Measurements from ENCODE around the gene C3.
"Not testable (repeated sequence)": the region's sequence is repeated elsewhere in the genome, so short reads cannot be mapped to it uniquely, and the experiment has no call there.

Gene C3

GRCh38 chr19:6713773-6714692 is 6.4 kb downstream of the C3 start:
- DNase-seq (ENCODE audit: low spot score), result no peak

- no peak for DNase-seq (ENCODE audit: low spot score)
Observed at GRCh38 chr19:6712692-6713670, 7.5 kb downstream of the C3 start.

GRCh38 chr19:6712231-6712630 is 8.2 kb downstream of the C3 start:
- no peak for DNase-seq (ENCODE audit: low spot score)

DNA sequence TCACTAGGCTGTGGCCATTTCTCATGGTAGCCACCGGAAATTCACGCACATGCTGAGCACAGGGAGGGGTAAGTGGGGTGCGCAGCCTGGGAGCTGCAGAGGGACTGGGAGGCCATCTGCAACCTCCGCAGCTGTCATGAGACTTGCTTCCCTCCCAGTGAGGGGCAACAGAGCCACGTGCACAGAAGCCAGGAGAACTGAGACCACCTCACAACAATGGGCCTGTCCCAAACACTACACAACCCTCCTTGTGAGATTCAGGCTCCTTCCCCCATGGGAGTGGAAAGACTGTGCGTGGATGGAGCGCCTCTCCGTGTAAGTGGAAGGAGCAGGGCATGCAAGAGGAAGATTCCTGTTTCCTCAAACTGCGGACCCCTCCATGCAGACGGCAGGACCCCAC is 8.8 kb downstream of the C3 start:
- no peak for DNase-seq (ENCODE audit: low spot score)

- DNase-seq (ENCODE audit: low spot score), result no peak
Observed at GRCh38 chr19:6711078-6711361, 9.4 kb downstream of the C3 start.

DNA sequence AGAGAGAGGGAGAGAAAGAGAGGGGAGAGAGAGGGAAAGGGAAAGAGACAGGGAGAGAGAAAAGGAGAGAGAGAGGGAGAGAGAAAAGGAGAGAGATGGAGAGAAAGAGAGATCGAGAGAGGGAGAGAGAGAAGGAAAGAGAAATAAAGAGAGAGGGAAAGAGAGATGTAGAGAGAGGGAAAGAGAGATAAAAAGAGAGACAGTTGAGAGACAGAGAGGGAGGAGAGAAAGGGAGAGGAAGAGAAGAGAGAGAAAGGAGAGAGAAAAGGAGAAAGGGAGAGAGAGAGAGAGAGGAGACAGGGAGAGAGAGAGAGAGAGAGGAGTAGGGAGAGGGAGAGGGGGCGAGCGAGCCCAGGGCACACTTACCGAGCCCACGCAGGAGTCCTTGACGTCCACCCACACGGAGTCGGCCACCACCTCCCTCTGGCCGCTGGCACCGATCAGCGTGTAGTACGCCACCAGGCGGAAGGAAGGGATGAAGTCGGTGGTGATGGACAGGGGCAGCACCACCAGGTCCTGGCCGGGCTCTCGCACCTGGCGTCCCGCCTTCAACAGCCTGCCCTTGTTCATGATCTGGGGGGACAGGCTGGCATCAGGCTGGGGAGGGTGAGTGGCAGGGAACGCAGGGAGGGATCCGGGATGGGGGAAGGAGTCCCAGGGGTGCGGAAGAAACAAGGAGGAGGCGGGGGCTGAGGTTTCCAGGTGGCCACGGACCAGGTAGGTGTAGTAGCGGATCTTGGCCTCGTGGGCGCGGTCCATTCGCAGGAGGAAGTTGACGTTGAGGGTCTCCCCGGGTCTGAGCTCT is 10.0 kb downstream of the C3 start:
- DNase-seq (ENCODE audit: low spot score), result no peak

GRCh38 chr19:6709549-6709948 is 10.9 kb downstream of the C3 start:
- DNase-seq (ENCODE audit: low spot score), result no peak

DNA sequence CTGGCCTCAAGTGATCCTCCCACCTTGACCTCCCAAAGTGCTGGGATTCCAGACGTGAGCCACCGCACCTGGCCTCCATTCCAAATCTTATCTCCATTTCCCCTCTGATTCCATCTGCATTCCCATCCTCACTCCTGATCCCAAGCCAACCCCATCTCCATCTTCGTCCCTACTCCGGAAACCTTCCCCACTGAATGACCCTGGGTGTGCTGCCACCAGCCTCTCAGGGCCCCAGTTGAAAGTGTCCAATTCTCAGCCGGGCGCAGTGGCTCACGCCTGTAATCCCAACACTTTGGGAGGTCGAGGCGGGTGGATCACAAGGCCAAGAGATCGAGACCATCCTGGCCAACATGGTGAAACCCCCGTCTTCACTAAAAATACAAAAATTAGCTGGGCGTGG is 11.5 kb downstream of the C3 start:
- DNase-seq (ENCODE audit: low spot score), result not testable (repeated sequence)

DNA sequence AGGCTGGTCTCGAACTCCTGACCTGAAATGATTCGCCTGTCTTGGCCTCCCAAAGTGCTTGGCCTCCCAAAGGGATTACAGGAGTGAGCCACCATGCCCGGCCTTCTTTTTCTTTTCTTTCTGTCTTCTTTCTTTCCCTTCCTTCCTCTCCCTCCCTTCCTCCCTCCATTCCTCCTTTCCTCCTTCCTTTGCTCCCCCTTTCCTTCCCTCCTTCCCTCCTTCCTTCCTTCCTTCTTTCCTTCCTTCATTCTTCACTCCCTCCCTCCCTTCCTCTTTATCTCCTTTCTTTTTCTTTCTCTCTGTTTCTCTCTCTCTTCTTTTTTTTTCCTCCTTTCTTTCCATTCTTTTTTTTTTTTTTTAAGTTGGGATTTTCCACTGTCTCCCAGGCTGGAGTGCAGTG is 12.1 kb downstream of the C3 start:
- no peak for DNase-seq (ENCODE audit: low spot score)

DNA sequence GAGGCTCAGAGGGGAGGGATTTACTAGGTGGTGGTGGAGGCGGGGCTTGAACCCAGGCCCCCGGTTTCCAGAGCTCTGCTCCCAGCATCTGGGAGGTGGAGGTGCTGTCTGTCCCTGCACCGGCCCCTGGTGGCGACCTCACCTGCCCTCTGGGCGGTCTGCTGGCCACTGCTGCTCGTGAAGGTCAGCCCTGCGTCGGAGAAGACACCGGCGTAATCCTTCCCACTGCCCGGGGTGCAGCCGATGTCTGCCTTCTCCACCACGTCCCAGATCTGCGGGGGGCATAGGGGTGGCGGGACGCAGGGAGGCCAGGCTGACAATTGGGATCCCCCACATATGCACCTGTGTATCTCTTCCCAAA is 12.8 kb downstream of the C3 start:
- no peak for DNase-seq (ENCODE audit: low spot score)

- DNase-seq (ENCODE audit: low spot score), result no peak
Observed at GRCh38 chr19:6707011-6707657, 13.3 kb downstream of the C3 start.

- DNase-seq (ENCODE audit: low spot score), result no peak
Observed at GRCh38 chr19:6706633-6706958, 13.9 kb downstream of the C3 start.

DNA sequence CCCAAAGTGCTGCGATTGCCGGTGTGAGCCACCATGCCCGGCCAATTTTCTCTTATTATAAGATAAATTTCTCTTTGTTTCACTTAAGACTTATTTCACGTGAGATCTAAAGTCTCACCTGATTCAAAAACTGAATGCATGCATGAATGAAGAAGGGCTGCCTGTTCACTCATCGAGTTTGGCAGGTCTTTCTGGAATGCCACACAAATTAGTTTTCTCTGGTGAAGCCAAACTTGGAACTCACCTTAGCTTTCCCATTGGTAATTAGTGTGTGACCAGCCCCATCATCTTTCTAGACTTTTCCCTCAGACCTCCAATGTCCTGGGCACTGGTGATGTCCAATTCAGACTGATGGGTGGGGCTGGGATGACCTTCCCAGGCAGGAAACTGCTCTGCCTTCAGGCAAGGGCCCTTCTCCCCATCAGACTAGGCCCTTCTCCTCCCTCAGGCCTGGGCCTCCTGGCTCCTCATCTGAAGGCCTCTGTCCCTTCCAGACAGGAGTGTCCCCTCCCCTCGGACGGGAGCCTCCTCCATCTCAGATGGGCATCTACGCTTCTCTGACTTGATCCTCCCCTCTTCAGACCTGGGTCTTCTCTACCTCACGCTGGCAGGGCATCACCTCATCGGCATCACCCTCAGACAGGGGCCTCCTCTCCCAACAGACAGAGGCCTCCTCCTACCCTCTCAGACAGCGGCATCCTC is 14.4 kb downstream of the C3 start:
- DNase-seq (ENCODE audit: low spot score), result no peak

DNA sequence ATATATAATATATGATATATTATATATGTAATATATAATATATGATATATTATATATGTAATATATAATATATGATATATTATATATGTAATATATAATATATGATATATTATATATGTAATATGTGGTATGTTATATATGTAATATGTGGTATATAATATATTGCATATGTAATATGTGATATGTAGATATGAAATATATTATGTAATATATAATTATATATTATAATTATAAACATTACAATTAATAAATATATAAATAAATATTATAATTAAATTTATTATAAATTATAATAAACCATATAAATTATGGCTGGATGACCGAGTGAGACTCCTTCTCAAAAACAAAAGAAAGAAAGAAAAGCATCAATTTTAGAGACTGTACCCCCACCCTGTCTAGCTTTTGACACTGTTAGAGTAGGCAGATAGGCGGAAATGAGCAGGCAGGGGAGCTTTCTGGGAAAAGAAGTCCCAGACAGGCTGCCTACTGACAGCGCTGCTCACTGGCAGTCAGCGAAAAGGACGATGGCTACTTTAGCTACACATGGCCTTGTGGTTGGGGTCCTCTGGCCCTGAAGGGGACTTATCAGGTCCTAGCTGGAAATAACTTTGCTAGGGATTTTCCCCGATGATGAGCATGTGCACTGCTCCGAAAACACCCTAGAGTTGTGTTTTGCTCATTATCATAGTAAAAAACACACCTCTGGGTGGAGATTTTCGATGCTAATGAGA is 19.7 kb downstream of the C3 start:
- no peak for DNase-seq (ENCODE audit: low spot score)

DNA sequence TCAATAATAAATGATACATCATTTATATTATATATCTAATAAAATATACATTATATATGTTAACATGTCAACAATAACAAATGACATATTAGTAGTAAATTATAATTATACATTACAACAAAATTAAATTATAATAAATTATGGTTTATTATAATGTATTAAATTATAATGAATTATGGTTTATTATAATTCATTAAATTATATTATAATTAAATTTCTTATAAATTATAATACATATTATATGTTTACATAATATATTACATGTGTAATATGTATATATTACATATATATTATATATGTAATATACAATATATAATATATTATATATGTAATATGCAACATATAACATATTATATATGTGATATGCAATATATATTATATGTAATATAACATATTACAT is 20.5 kb downstream of the C3 start:
- DNase-seq (ENCODE audit: low spot score), result no peak

DNA sequence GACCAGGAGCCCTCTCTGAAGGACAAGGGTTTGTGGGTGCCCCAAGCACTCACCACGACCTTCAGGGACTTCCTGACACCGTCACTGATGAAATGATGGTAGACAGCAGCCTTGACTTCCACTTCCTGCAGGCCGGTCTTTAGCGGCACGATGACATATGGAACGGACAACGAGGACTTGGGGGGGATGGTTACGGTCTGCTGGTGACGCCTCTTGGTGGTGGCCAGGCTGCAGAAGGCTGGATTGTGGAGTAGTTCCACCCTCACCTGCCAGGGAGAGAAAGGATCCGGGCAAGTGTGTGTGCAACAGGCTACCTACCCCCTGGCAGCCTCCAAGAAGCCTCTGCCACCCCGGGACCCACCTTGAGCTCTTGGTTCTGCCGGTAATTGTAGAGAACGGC is 23.2 kb downstream of the C3 start:
- DNase-seq (ENCODE audit: low spot score), result no peak

DNA sequence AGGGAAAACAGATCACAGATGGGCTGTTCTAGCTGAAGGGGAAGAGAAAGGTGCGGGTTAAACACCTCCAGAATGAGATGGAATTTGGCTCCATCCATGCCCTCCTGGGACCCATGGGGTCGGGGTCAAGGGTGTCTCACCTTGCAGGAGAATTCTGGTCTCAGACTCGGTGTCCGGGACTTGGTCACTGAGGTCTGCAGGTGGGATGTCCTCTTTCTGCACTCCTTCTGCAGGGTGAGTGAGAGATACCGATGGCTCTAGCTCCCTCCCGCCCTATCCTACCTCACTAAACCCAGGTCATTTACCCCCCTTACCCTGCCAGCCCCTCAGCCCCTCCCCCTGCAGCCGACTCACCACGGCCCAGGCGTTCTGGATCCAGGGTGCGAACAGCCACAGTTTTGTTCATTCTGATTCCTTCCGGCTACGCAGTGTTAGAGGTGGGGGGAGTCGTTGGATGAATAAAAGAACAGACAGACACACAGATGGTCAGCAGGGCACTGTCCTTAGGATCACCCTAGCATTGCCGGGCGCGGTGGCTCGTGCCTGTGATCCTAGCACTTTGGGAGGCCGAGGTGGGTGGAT is 24.1 kb downstream of the C3 start:
- no peak for DNase-seq (ENCODE audit: low spot score)

DNA sequence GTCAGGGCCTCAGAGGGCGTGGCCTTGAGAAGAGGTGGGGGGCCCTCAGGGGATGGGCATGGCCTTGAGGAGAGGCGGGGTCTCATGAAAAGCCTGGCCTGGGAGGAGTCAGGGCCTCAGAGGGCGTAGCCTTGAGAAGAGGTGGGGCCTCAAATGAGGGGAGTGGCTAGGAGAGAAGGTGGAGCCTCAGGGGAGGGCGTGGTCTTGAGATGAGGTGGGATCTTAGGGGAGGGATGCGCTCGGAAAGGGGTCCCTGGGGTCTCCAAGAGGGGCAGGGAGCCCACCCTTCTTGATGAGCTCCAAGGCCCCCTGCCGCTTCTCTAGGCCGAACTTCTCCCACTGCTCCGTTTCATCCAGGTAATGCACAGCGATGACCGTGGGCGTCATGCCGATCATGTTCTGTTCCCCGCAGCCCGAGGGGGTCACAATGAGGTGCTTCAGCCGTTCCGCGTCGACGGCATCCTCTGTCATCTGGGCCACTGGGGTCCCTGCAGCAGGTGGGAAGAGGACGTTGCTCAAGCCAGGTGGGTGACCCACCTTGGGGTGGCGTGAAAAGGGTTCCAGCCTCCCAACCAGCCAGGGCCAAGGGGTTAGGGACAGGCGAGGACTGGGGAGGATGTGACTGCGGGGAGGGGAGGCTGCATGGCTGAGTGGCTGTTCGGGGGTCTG is 26.2 kb downstream of the C3 start:
- no peak for DNase-seq (ENCODE audit: low spot score)

DNA sequence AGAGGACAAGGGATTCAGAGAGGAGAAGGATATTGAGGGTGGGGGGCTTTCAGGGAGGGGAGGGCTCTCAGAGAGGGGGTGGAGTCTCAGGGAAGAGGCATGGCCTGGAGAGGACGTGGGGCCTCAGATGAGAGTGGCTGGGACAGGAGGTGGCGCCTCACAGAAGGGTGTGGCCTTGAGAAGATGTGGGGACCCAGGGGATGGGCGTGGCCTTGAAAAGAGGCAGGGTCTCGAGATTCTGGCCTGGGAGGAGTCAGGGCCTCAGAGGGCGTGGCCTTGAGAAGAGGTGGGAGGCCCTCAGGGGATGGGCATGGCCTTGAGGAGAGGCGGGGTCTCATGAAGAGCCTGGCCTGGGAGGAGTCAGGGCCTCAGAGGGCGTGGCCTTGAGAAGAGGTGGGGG is 26.8 kb downstream of the C3 start:
- DNase-seq (ENCODE audit: low spot score), result no peak

- no peak for DNase-seq (ENCODE audit: low spot score)
Observed at GRCh38 chr19:6693056-6693471, 27.4 kb downstream of the C3 start.
